Measurements from ENCODE around the gene AOC2. TPM values are rescaled to one million over a fixed set of nuclear protein-coding genes. Genes with fewer than 3 reads are reported as not detected.

AOC2 gene
- total and polyA plus RNA-seq, 2 of the 13 experiments (the other 11 are each of a cell fraction or from before 2014, with no cell fraction given) = 1.2 to 3.3 TPM

- peak; percentile 89 for TF ChIP-seq ZNF609 (CRISPR knock-in tag; IDR thresholded peaks at IDR 0.05; ENCODE audit: borderline replicate concordance)
- no peak for TF ChIP-seq ZNF121 (CRISPR knock-in tag; IDR thresholded peaks at IDR 0.05)
- peak; percentile 71; the same call in 1 of the 2 replicates for TF ChIP-seq CREM (IDR thresholded peaks at IDR 0.05)
- no peak for TF ChIP-seq CREM (CRISPR knock-in tag; IDR thresholded peaks at IDR 0.05)
- peak; percentile 99 for TF ChIP-seq ZNF232 (CRISPR knock-in tag; IDR thresholded peaks at IDR 0.05; ENCODE audit: borderline replicate concordance)
- TF ChIP-seq BCLAF1 (IDR thresholded peaks at IDR 0.05) = no peak
- no peak for TF ChIP-seq KIAA2018 (CRISPR knock-in tag; IDR thresholded peaks at IDR 0.05; ENCODE audit: borderline replicate concordance)
- no peak for TF ChIP-seq SRY (CRISPR knock-in tag; IDR thresholded peaks at IDR 0.05)
- no peak for TF ChIP-seq ZNF557 (CRISPR knock-in tag; IDR thresholded peaks at IDR 0.05)
- TF ChIP-seq ZNF746 (CRISPR knock-in tag; IDR thresholded peaks at IDR 0.05) = no peak
- TF ChIP-seq ZNF724P (CRISPR knock-in tag; IDR thresholded peaks at IDR 0.05; ENCODE audit: borderline replicate concordance) = no peak; the same call in 1 of the 2 replicates
- TF ChIP-seq ZFYVE20 (CRISPR knock-in tag; IDR thresholded peaks at IDR 0.05; ENCODE audit: borderline replicate concordance, low read depth) = no peak
- TF ChIP-seq NR2F1 (CRISPR knock-in tag; IDR thresholded peaks at IDR 0.05) = peak; percentile 81 to 94
Observed at GRCh38 chr17:42865638-42866094, 21.3 kb downstream of the AOC2 start (continued).

Measured in HepG2 (cell line).